SJSA1 (cell line): Measurements from ENCODE around the gene RILPL1. TPM values are rescaled to one million over a fixed set of nuclear protein-coding genes. Genes with fewer than 3 reads are reported as not detected.
"Not testable (repeated sequence)": the region's sequence is repeated elsewhere in the genome, so short reads cannot be mapped to it uniquely, and the experiment has no call there.

Experiments
- DNase-seq, 2 experiments: peaks; one replicate each; pipeline ENCODE4 v3.0.0-alpha.2; 2015 to 2020; ENCODE audit warnings: low spot score in 2 of 2, low read depth in 1 of 2
- H3K27ac ChIP-seq: fragments of 250-450 bp; sonication (Bioruptor Pico); 2 replicates; pipeline ENCODE4 v1.5.1; 2020; ENCODE audit warnings: mild to moderate bottlenecking, moderate library complexity
- H3K27me3 ChIP-seq: fragments of 250-450 bp; sonication (Bioruptor Pico); replicated peaks from 2 replicates; pipeline ENCODE4 v1.5.1; 2020; ENCODE audit warnings: mild to moderate bottlenecking, moderate library complexity
- H3K36me3 ChIP-seq: fragments of 250-450 bp; sonication (Bioruptor Pico); 2 replicates; pipeline ENCODE4 v1.5.1; 2020; ENCODE audit warnings: mild to moderate bottlenecking
- H3K4me1 ChIP-seq: fragments of 250-450 bp; sonication (Bioruptor Pico); replicated peaks from 2 replicates; pipeline ENCODE4 v1.6.1; 2021; ENCODE audit warnings: mild to moderate bottlenecking
- H3K4me3 ChIP-seq: fragments of 250-450 bp; sonication (Bioruptor Pico); 2 replicates; pipeline ENCODE4 v1.5.1; 2020; ENCODE audit warnings: mild to moderate bottlenecking
- H3K9me3 ChIP-seq: fragments of 250-450 bp; sonication (Bioruptor Pico); replicated peaks from 2 replicates; pipeline ENCODE4 v1.5.1; 2020; ENCODE audit warnings: mild to moderate bottlenecking
- total RNA-seq: library from RNA; depleted of rRNA; stranded (reverse); fragments of >200 nt; shearing (Covaris generic); gene quantifications from 2 replicates; pipeline ENCODE4 v1.2.3, GENCODE V29; 2014

Gene RILPL1
- total RNA-seq, 1 experiment from 2014 or later, result 8.3 TPM

GRCh38 chr12:123522164-123522563 lies 11.4 kb downstream of the RILPL1 start:
- no peaks in the 10 kb centered on the region for H3K4me1 ChIP-seq
- DNase-seq, result no peak
- no peak overlapping the region for H3K4me3 ChIP-seq
- no peaks in the 10 kb centered on the region for H3K9me3 ChIP-seq
- no peaks in the 10 kb centered on the region for H3K27me3 ChIP-seq
- H3K36me3 ChIP-seq, result peaks cover 41% of the 10 kb centered on the region
- H3K27ac ChIP-seq, result no peak overlapping the region

DNA sequence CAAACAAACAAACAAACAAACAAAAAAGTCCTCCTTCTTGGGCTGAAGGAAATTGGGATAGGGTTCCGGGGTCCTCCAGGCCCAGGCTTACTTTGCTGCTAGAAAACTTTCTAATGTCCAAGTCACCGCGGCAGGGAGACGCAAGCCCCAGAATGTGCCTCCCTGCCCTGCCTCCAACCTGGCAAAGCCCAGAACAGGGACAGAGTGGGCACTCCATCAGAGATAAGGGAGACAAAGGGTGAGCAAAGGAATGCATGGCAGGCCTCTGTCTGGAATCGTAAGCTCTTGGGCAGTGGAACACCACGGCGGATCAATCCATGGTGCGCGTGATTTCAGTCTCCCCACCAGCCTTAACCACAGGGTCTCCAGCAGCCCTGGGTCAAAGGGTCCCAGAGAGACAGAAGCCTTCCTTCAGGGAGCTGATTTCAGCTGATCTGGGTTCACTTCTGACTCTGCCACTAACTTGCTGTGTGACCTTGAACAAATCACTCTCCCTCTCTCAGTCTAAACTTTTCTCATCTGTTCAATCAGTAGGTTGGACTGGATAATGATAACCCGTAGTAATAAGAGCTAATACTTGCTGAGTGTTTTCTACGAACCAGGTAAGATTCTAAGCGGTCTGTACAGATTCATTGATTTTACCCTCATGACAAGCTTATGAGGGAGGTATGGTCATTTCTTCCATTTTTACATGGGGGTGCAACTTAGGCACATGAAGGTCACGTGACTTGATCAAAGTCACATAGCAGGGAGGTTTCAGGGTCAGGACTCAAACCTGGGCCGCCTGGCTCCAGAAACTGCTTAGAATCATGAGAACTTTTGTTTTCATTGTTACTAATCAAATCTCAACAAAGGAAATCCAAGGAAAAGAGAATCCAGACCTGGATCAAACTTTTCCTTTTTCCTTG lies 12.7 kb downstream of the RILPL1 start:
- Histone ChIP-seq H3K4me1 (no peaks in the 10 kb centered on the region), H3K36me3 (peaks cover 43% of the 10 kb centered on the region), H3K27ac (no peak overlapping the region), H3K27me3 (no peaks in the 10 kb centered on the region), H3K9me3 (no peaks in the 10 kb centered on the region), H3K4me3 (no peak overlapping the region)
- no peak for DNase-seq

- no peaks in the 10 kb centered on the region for H3K4me1 ChIP-seq
- no peak overlapping the region for H3K27ac ChIP-seq
- H3K27me3 ChIP-seq, result no peaks in the 10 kb centered on the region
- H3K4me3 ChIP-seq, result no peak overlapping the region
- no peak for DNase-seq
- H3K9me3 ChIP-seq, result no peaks in the 10 kb centered on the region
- peaks cover 42% of the 10 kb centered on the region for H3K36me3 ChIP-seq
These were observed 14.1 kb downstream of the RILPL1 start for GRCh38 chr12:123519141-123520001.

DNA sequence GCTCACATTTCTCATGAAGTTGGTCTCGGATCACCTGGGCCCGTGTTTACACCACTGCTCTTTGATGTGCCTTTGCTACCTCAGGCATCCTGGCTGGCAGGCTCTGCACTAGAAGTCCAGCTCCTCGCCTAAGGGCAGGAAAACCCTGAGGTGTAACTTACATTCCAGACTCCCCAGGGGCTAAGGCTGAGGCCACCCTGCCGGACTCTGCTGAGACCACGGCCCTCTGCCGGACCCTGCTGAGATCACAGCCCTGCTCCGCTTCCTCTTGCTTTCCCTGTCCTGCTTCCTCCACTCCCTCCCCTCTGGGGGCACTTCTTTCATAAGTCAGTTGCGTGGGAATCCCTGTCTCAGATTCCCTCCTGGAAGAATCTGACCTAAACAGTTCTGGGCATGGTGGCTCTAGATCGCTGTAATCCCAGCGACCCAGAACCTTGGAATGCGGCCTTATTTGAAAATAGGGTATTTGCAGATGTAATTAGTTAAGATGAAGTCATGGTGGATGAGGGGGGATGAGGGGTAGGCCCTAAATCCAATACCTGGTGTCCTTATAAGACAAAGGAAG lies 17.2 kb downstream of the RILPL1 start:
- no peaks in the 10 kb centered on the region for H3K4me1 ChIP-seq
- H3K9me3 ChIP-seq, result no peaks in the 10 kb centered on the region
- H3K27me3 ChIP-seq, result no peaks in the 10 kb centered on the region
- H3K4me3 ChIP-seq, result no peak overlapping the region
- H3K36me3 ChIP-seq, result peaks cover 24% of the 10 kb centered on the region
- no peak for DNase-seq
- no peak overlapping the region for H3K27ac ChIP-seq

DNA sequence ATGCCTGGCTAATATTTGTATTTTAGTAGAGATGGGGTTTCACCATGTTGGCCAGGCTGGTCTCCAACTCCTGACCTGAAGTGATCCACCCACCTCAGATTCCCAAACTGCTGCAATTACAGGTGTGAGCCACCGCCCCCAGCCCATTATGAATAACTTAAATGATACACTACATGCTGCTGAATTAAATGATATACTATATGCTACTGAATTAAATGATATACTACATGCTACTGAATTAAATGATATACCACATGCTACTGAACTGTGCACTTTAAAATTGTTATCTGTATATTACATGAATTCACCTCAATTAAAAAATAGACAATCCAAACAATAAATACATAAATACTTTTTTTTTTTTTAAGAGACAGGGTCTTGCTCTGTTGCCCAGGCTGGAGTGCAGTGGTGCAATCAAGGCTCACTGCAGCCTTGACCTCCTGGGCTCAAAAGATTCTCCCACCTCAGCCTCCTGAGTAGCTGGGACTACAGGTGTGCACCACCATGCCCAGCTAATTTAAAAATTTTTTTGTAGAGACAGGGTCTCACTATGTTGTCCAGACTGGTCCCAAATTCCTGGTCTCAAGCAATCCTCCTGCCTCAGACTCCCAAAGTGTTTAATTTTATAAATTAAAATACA lies 18.8 kb downstream of the RILPL1 start:
- not testable (repeated sequence) for H3K27ac ChIP-seq, DNase-seq, H3K4me3 ChIP-seq, H3K4me1 ChIP-seq, H3K27me3 ChIP-seq, H3K9me3 ChIP-seq
- H3K36me3 ChIP-seq, result peaks cover 10% of the 10 kb centered on the region

- no peaks in the 10 kb centered on the region for H3K27me3 ChIP-seq
- peaks cover 8% of the 10 kb centered on the region; the same call in 1 of the 2 replicates for H3K36me3 ChIP-seq
- DNase-seq, result no peak
These were observed 19.7 kb downstream of the RILPL1 start for GRCh38 chr12:123513805-123514204.

DNA sequence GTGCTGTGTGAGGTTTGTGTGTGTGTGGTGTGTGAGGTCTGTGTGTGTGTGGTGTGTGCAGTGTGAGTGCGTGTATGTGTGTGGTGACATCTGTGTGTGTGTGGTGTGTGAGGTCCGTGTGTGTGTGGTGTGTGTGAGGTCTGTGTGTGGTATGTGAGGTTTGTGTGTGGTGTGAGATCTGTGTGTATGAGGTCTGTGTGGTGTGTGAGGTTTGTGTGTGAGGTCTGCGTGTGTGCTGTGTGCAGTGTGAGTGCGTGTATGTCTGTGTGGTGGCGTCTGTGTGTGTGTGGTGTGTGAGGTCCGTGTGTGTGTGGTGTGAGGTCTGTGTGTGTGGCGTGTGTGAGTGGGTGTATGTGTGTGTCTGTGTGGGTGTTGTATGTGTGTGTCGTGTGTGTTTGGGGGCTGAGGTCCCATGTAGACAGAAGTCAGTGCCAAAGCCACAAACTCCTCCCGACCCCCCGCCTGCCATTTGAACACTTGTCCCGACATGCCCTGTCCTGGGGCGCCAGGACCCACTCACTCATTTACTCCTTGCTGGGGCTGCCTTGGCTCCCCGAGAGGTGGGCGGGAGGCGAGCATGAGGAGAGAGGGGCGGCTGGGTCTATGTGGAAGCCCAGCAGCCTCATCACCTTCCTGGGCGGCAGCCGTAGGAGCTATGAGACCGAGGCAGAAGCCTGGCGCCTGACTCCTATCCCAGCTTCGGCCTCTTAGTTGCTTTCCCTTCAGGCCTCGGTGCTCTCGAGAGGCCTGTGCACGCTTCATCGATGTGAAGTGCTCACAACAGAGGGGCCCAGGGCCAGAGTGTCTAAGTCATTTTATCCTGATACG lies 20.5 kb downstream of the RILPL1 start:
- H3K36me3 ChIP-seq, result peaks cover 8% of the 10 kb centered on the region; the same call in 1 of the 2 replicates
- H3K27ac ChIP-seq, result no peak overlapping the region
- no peaks in the 10 kb centered on the region for H3K9me3 ChIP-seq

More at GRCh38 chr12:123513805-123514204, 19.7 kb downstream of the RILPL1 start:
- Histone ChIP-seq H3K4me1 (no peaks in the 10 kb centered on the region), H3K9me3 (no peaks in the 10 kb centered on the region), H3K27ac (no peak overlapping the region), H3K4me3 (no peak overlapping the region)

GRCh38 chr12:123506843-123507236 lies 26.7 kb downstream of the RILPL1 start:
- H3K36me3 ChIP-seq, result no peaks in the 10 kb centered on the region
- DNase-seq, result no peak
- H3K9me3 ChIP-seq, result no peaks in the 10 kb centered on the region
- H3K27me3 ChIP-seq, result no peaks in the 10 kb centered on the region
- no peak overlapping the region for H3K27ac ChIP-seq
- H3K4me3 ChIP-seq, result no peak overlapping the region
- H3K4me1 ChIP-seq, result no peaks in the 10 kb centered on the region

More for the DNA sequence above, 20.5 kb downstream of the RILPL1 start:
- DNase-seq, result no peak
- no peaks in the 10 kb centered on the region for H3K4me1 ChIP-seq
- H3K27me3 ChIP-seq, result no peaks in the 10 kb centered on the region
- H3K4me3 ChIP-seq, result no peak overlapping the region

- DNase-seq, result no peak
- H3K36me3 ChIP-seq, result no peaks in the 10 kb centered on the region
- no peaks in the 10 kb centered on the region for H3K4me1 ChIP-seq
- no peaks in the 10 kb centered on the region for H3K27me3 ChIP-seq
- no peak overlapping the region for H3K4me3 ChIP-seq
- no peak overlapping the region for H3K27ac ChIP-seq
- no peaks in the 10 kb centered on the region for H3K9me3 ChIP-seq
These were observed 27.3 kb downstream of the RILPL1 start for GRCh38 chr12:123506059-123506842.

GRCh38 chr12:123502163-123502704 lies 31.3 kb downstream of the RILPL1 start:
- H3K9me3 ChIP-seq, result no peaks in the 10 kb centered on the region
- no peak for DNase-seq
- no peak overlapping the region for H3K27ac ChIP-seq
- H3K36me3 ChIP-seq, result no peaks in the 10 kb centered on the region
- no peaks in the 10 kb centered on the region for H3K4me1 ChIP-seq
- H3K27me3 ChIP-seq, result no peaks in the 10 kb centered on the region
- no peak overlapping the region for H3K4me3 ChIP-seq

GRCh38 chr12:123499332-123499731 lies 34.2 kb downstream of the RILPL1 start:
- H3K27ac ChIP-seq, result no peak overlapping the region
- no peak for DNase-seq
- no peaks in the 10 kb centered on the region for H3K4me1 ChIP-seq
- H3K36me3 ChIP-seq, result no peaks in the 10 kb centered on the region
- H3K27me3 ChIP-seq, result no peaks in the 10 kb centered on the region
- no peaks in the 10 kb centered on the region for H3K9me3 ChIP-seq
- H3K4me3 ChIP-seq, result no peak overlapping the region
